CD4-positive, alpha-beta T cell treated with Interleukin-12 subunit alpha and Interleukin-12 subunit beta, for 1 hour (primary cell): ENCODE results near the gene SEPHS1.
"Not testable (repeated sequence)": the region's sequence is repeated elsewhere in the genome, so short reads cannot be mapped to it uniquely, and the experiment has no call there.

ENCODE experiments used
- DNase-seq: peaks from one replicate; pipeline ENCODE4 v3.0.0-alpha.2; 2020

SEPHS1 gene

GRCh38 chr10:13348216-13349017 is at the start of gene SEPHS1:
Gene SEPHS1, minus strand, starts transcription at chr10:13348293. Its CDS starts 3,343 bp downstream, at chr10:13344950.
- peak; percentile 83 for DNase-seq

GRCh38 chr10:13397052-13397451 is 49.0 kb upstream of the SEPHS1 start:
- DNase-seq: no peak

GRCh38 chr10:13396369-13396768 is 48.3 kb upstream of the SEPHS1 start:
- no peak for DNase-seq

GRCh38 chr10:13395540-13395939 is 47.4 kb upstream of the SEPHS1 start:
- DNase-seq: no peak

GRCh38 chr10:13393640-13394039 is 45.5 kb upstream of the SEPHS1 start:
- DNase-seq: no peak

- DNase-seq: no peak
These were observed 44.6 kb upstream of the SEPHS1 start for GRCh38 chr10:13392701-13393100.

- DNase-seq: no peak
These were observed 42.8 kb upstream of the SEPHS1 start for GRCh38 chr10:13390604-13391522.

GRCh38 chr10:13388478-13389230 is 40.6 kb upstream of the SEPHS1 start:
- DNase-seq: no peak

- DNase-seq: no peak
These were observed 37.9 kb upstream of the SEPHS1 start for GRCh38 chr10:13386021-13386420.

- DNase-seq: no peak
These were observed 35.3 kb upstream of the SEPHS1 start for GRCh38 chr10:13383399-13383761.

- DNase-seq: peak; percentile 5
These were observed 34.8 kb upstream of the SEPHS1 start for GRCh38 chr10:13382703-13383398.

- DNase-seq: not testable (repeated sequence)
These were observed 31.0 kb upstream of the SEPHS1 start for GRCh38 chr10:13379061-13379460.

GRCh38 chr10:13376746-13377145 is 28.7 kb upstream of the SEPHS1 start:
- DNase-seq: no peak

GRCh38 chr10:13376297-13376696 is 28.2 kb upstream of the SEPHS1 start:
- DNase-seq: no peak

GRCh38 chr10:13375791-13376190 is 27.7 kb upstream of the SEPHS1 start:
- no peak for DNase-seq

- no peak for DNase-seq
These were observed 25.6 kb upstream of the SEPHS1 start for GRCh38 chr10:13373644-13374043.

- DNase-seq: no peak
These were observed 24.4 kb upstream of the SEPHS1 start for GRCh38 chr10:13372524-13372923.

- peak; percentile 79 for DNase-seq
These were observed 23.9 kb upstream of the SEPHS1 start for GRCh38 chr10:13371897-13372470.

- no peak for DNase-seq
These were observed 18.8 kb upstream of the SEPHS1 start for GRCh38 chr10:13366891-13367290.

- DNase-seq: no peak
These were observed 17.7 kb upstream of the SEPHS1 start for GRCh38 chr10:13365831-13366230.

- no peak for DNase-seq
These were observed 17.1 kb upstream of the SEPHS1 start for GRCh38 chr10:13365243-13365642.

- DNase-seq: no peak
These were observed 12.5 kb upstream of the SEPHS1 start for GRCh38 chr10:13360587-13360986.
